HCT116 (cell line): ENCODE measurements around the gene PDGFD. TPM values are rescaled to one million over a fixed set of nuclear protein-coding genes. Genes with fewer than 3 reads are reported as not detected.

ENCODE experiments used
- ATAC-seq: fragments of 200-7000 bp; cut with Tn5 transposase; 2 replicates; pipeline ENCODE4 v1.9.1; 2020; ENCODE audit warnings: mild to moderate bottlenecking, moderate library complexity
- BruUV-seq: library from RNA; stranded (reverse); fragments of 400-500 nt; replicated peaks from 2 replicates; lab custom pipeline; 2021; lab: Mats Ljungman, UMichigan
- CTCF ChIA-PET: fragments of 300-600 bp; sonication (Branson Sonifier 250); formaldehyde crosslinking; loops from one replicate; lab custom pipeline; 2021; ENCODE audit warnings: antibody characterized with exemption; lab: Charles Lee
- POLR2A ChIA-PET: fragments of 300-600, 350-600 bp; sonication (Branson Sonifier 250); formaldehyde crosslinking; loops from one replicate; lab custom pipeline; 2021; ENCODE audit warnings: antibody characterized with exemption; lab: Charles Lee
- RAD21 ChIA-PET, 2 experiments: fragments of 300-600 bp; sonication (Branson Sonifier 250); formaldehyde crosslinking; loops; one replicate each; lab custom pipeline; 2023; ENCODE audit warnings: low total read pairs in 2 of 2; ENCODE audit not compliant: uncharacterized antibody in 2 of 2, unreplicated experiment in 2 of 2, low non-redundant PET in 1 of 2; lab: Charles Lee
- DNase-seq: peaks from one replicate; pipeline ENCODE4 v3.0.0-alpha.2; 2010; ENCODE audit warnings: low read depth, low spot score
- H2AFZ ChIP-seq: fragments of 200-600 bp; shearing (Covaris generic), sonication (generic); 2 replicates; pipeline ENCODE4 v1.6.1; 2017; ENCODE audit warnings: low read depth, mixed run types, mixed read lengths, antibody characterized with exemption, low read length; ENCODE audit not compliant: poor library complexity, severe bottlenecking
- H3K27ac ChIP-seq: 2 replicates; pipeline ENCODE4 v1.5.1; 2012; ENCODE audit warnings: low read depth, low read length
- H3K27me3 ChIP-seq: fragments of 200-600 bp; sonication (generic); 2 replicates; pipeline ENCODE4 v1.6.1; 2016; ENCODE audit warnings: mixed run types, low read length, mixed read lengths; ENCODE audit not compliant: insufficient read depth
- H3K36me3 ChIP-seq, 2 experiments: fragments of 200-500 bp in 1 of 2; fragments of 200-600 bp in 1 of 2; sonication (Bioruptor generic) in 1 of 2; sonication (generic) in 1 of 2; 2 replicates each; pipeline versions ENCODE4 v1.5.1 to v1.6.1; 2014 to 2016; ENCODE audit warnings: low read length in 2 of 2, inconsistent platforms in 1 of 2, mixed read lengths in 1 of 2, mixed run types in 1 of 2; ENCODE audit not compliant: insufficient read depth in 2 of 2, control insufficient read depth in 1 of 2
- H3K4me1 ChIP-seq, 2 experiments: fragments of 200-600 bp in 1 of 2; sonication (generic) in 1 of 2; 2 replicates each; pipeline versions ENCODE4 v1.5.1 to v1.6.1; 2012 to 2017; ENCODE audit warnings: low read length in 2 of 2, inconsistent platforms in 1 of 2, mild to moderate bottlenecking in 1 of 2, mixed read lengths in 1 of 2, mixed run types in 1 of 2, moderate library complexity in 1 of 2; ENCODE audit not compliant: insufficient read depth in 2 of 2, control insufficient read depth in 1 of 2
- H3K4me2 ChIP-seq: fragments of 200-600 bp; sonication (generic); 2 replicates; pipeline ENCODE4 v1.6.1; 2017; ENCODE audit warnings: mixed run types, low read length, mixed read lengths
- H3K4me3 ChIP-seq, 2 experiments: fragments of 200-600 bp in 1 of 2; sonication (generic) in 1 of 2; replicated peaks in 1 of 2; 2 replicates each; pipeline ENCODE4 v1.5.1; 2011 to 2016; ENCODE audit warnings: low read length in 2 of 2, control low read depth in 1 of 2, low read depth in 1 of 2, mild to moderate bottlenecking in 1 of 2, mixed read lengths in 1 of 2, mixed run types in 1 of 2
- H3K79me2 ChIP-seq: fragments of 200-600 bp; sonication (generic); 2 replicates; pipeline ENCODE4 v1.6.1; 2017; ENCODE audit warnings: mild to moderate bottlenecking, mixed run types, low read length, moderate library complexity, mixed read lengths; ENCODE audit not compliant: insufficient read depth
- H3K9ac ChIP-seq: fragments of 200-600 bp; sonication (generic); 2 replicates; pipeline ENCODE4 v1.6.1; 2016; ENCODE audit warnings: low read length, mixed read lengths
- H3K9me2 ChIP-seq: fragments of 200-600 bp; sonication (generic), shearing (Covaris generic); 2 replicates; pipeline ENCODE4 v1.6.1; 2017; ENCODE audit warnings: mixed run types, mild to moderate bottlenecking, moderate library complexity; ENCODE audit not compliant: insufficient read depth
- H3K9me3 ChIP-seq, 2 experiments: fragments of 200-500 bp in 1 of 2; fragments of 200-600 bp in 1 of 2; sonication (Bioruptor generic) in 1 of 2; sonication (generic) in 1 of 2; 2 replicates each; pipeline ENCODE4 v1.6.1; 2014 to 2017; ENCODE audit warnings: low read length in 2 of 2, mixed read lengths in 2 of 2, inconsistent platforms in 1 of 2, low read depth in 1 of 2, mild to moderate bottlenecking in 1 of 2, mixed run types in 1 of 2, moderate library complexity in 1 of 2; ENCODE audit not compliant: control insufficient read depth in 1 of 2, insufficient read depth in 1 of 2
- H4K20me1 ChIP-seq: fragments of 200-600 bp; sonication (generic), shearing (Covaris generic); 2 replicates; pipeline ENCODE4 v1.6.1; 2017; ENCODE audit warnings: mixed run types, mild to moderate bottlenecking, moderate library complexity; ENCODE audit not compliant: insufficient read depth
- CTCF ChIP-seq, 3 experiments: fragments of 200-600 bp in 1 of 3; sonication (generic) in 1 of 3; IDR thresholded peaks in 2 of 3; conservative IDR thresholded peaks in 1 of 3; 2 replicates each; pipeline ENCODE4 v1.5.1; 2012 to 2017; ENCODE audit warnings: low read depth in 2 of 3, low read length in 2 of 3, antibody characterized with exemption in 1 of 3, borderline replicate concordance in 1 of 3, control low read depth in 1 of 3, mild to moderate bottlenecking in 1 of 3, mixed read lengths in 1 of 3, mixed run types in 1 of 3, moderate library complexity in 1 of 3; ENCODE audit not compliant: insufficient read depth in 1 of 3
- EGR1 ChIP-seq: IDR thresholded peaks from 2 replicates; pipeline ENCODE4 v1.6.1; 2012; ENCODE audit warnings: low read depth
- POLR2AphosphoS5 ChIP-seq: IDR thresholded peaks from 2 replicates; pipeline ENCODE4 v1.6.1; 2011; ENCODE audit warnings: mild to moderate bottlenecking, low read depth, low read length, moderate library complexity
- ZBTB33 ChIP-seq: IDR thresholded peaks from 2 replicates; pipeline ENCODE4 v1.6.1; 2011; ENCODE audit warnings: mild to moderate bottlenecking, low read length, moderate library complexity; ENCODE audit not compliant: insufficient replicate concordance; ENCODE audit errors: extremely low read depth
- intact Hi-C: fragments of 100-400 bp; cut with micrococcal nuclease; formaldehyde crosslinking; loops from 2 replicates; pipeline ENCODE4 v1.10.0; 2022
- total RNA-seq: library from RNA; stranded (reverse); gene quantifications from one replicate; pipeline ENCODE4 v1.2.1, GENCODE V29; 2021; ENCODE audit not compliant: unreplicated experiment

The PDGFD gene
- total RNA-seq, 1 experiment from 2014 or later: 0.34 TPM

- no peaks in the 10 kb centered on the region; the same call in 1 of the 2 replicates for H4K20me1 ChIP-seq
- DNase-seq (no peak), ATAC-seq (no peak)
- RAD21 ChIA-PET: no interaction called here
- TF ChIP-seq CTCF (IDR thresholded peaks at IDR 0.05 in 2 of 3, conservative IDR thresholded peaks at IDR 0.05 in 1 of 3; ENCODE audit: borderline replicate concordance in 1 of 3, insufficient read depth in 1 of 3, low read depth in 2 of 3, low read length in 2 of 3) (no peak), POLR2AphosphoS5 (no peak)
- H3K4me3 ChIP-seq: no peak overlapping the region
- H3K27ac ChIP-seq: no peak overlapping the region
- CTCF ChIA-PET: no interaction called here
- no peaks in the 10 kb centered on the region for H3K9me2 ChIP-seq
- intact Hi-C loops: no loop called here
- no peak overlapping the region for H3K9ac ChIP-seq
- no peaks in the 10 kb centered on the region for H3K36me3 ChIP-seq
- H3K4me2 ChIP-seq: no peak overlapping the region
- BruUV-seq: no TSS peak
- no peaks in the 10 kb centered on the region for H3K9me3 ChIP-seq
- POLR2A ChIA-PET: no interaction called here
- no peak overlapping the region for H2AFZ ChIP-seq
- H3K79me2 ChIP-seq: no peaks in the 10 kb centered on the region
- no peaks in the 10 kb centered on the region for H3K4me1 ChIP-seq
- no peaks in the 10 kb centered on the region for H3K27me3 ChIP-seq
These were observed 256.1 kb downstream of the PDGFD start for GRCh38 chr11:103907548-103908455.

GRCh38 chr11:103907136-103907535, 256.8 kb downstream of the PDGFD start:
- no peak for ATAC-seq
- H2AFZ ChIP-seq: no peak overlapping the region
- no peak for TF ChIP-seq EGR1
- no peak for TF ChIP-seq ZBTB33
- TF ChIP-seq CTCF (IDR thresholded peaks at IDR 0.05 in 2 of 3, conservative IDR thresholded peaks at IDR 0.05 in 1 of 3; ENCODE audit: borderline replicate concordance in 1 of 3, insufficient read depth in 1 of 3, low read depth in 2 of 3, low read length in 2 of 3): no peak
- TF ChIP-seq, all 23 proteins: peak for 0
- CTCF ChIA-PET: no interaction called here
- Histone ChIP-seq H3K9me3 (no peaks in the 10 kb centered on the region), H3K79me2 (no peaks in the 10 kb centered on the region), H3K36me3 (no peaks in the 10 kb centered on the region), H3K27ac (no peak overlapping the region), H3K4me2 (no peak overlapping the region), H3K9me2 (no peaks in the 10 kb centered on the region), H3K4me3 (no peak overlapping the region), H3K4me1 (no peaks in the 10 kb centered on the region), H3K27me3 (no peaks in the 10 kb centered on the region), H3K9ac (no peak overlapping the region), H4K20me1 (no peaks in the 10 kb centered on the region; the same call in 1 of the 2 replicates)
- DNase-seq: no peak
- POLR2A ChIA-PET: no interaction called here
- BruUV-seq: no TSS peak
- intact Hi-C loops: no loop called here
- RAD21 ChIA-PET: no interaction called here
